Neural cell (in vitro differentiated cells): ENCODE measurements around the gene GMPR.

ENCODE experiments used
- CTCF ChIP-seq: fragments of 450-650 bp; IDR thresholded peaks from 2 replicates; pipeline ENCODE4 v1.5.1; 2014; ENCODE audit warnings: antibody characterized with exemption, mild to moderate bottlenecking, moderate library complexity; ENCODE audit not compliant: poor library complexity, severe bottlenecking
- EZH2 ChIP-seq: fragments of 200-600, 300-800 bp; shearing (Covaris generic), sonication (generic); IDR thresholded peaks from 2 replicates; pipeline ENCODE4 v1.6.1; 2014; ENCODE audit warnings: antibody characterized with exemption, low read length, borderline replicate concordance, mild to moderate bottlenecking; ENCODE audit not compliant: insufficient read depth, poor library complexity, severe bottlenecking
- MXI1 ChIP-seq: fragments of 450-650 bp; conservative IDR thresholded peaks from 2 replicates; pipeline ENCODE4 v1.6.1; 2014; ENCODE audit warnings: antibody characterized with exemption, mild to moderate bottlenecking; ENCODE audit not compliant: poor library complexity, severe bottlenecking

GRCh38 chr6:16196984-16197546, 41.3 kb upstream of the GMPR start:
- TF ChIP-seq MXI1 (no peak), CTCF (no peak), EZH2 (no peak)
